ENCODE data around the gene CCPG1.
"Not testable (repeated sequence)": the region's sequence is repeated elsewhere in the genome, so short reads cannot be mapped to it uniquely, and the experiment has no call there.

Gene CCPG1

GRCh38 chr15:55408012-55408928 is at the start of gene CCPG1, which contains the start of gene PIERCE2:
CCPG1 (minus strand) TSS chr15:55408359; CDS start chr15:55389424, 18,935 bp downstream.
PIERCE2 (plus strand) TSS chr15:55408495; CDS start chr15:55408769, 274 bp downstream.
- peak; percentile 67 to 71 for DNase-seq (ENCODE audit: low read depth in 2 of 2)

- no peak for DNase-seq (ENCODE audit: low read depth in 2 of 2)
These were observed 49.4 kb upstream of the CCPG1 start for GRCh38 chr15:55457401-55458022.

- not testable (repeated sequence) for DNase-seq (ENCODE audit: low read depth in 2 of 2)
These were observed 38.9 kb upstream of the CCPG1 start for GRCh38 chr15:55447030-55447394.

- DNase-seq (ENCODE audit: low read depth in 2 of 2) = not testable (repeated sequence)
These were observed 38.3 kb upstream of the CCPG1 start for GRCh38 chr15:55446379-55447029.

- not testable (repeated sequence) for DNase-seq (ENCODE audit: low read depth in 2 of 2)
These were observed 37.8 kb upstream of the CCPG1 start for GRCh38 chr15:55445936-55446335.

- not testable (repeated sequence) for DNase-seq (ENCODE audit: low read depth in 2 of 2)
These were observed 35.0 kb upstream of the CCPG1 start for GRCh38 chr15:55443141-55443540.

GRCh38 chr15:55434989-55435825 is 27.0 kb upstream of the CCPG1 start:
- no peak for DNase-seq (ENCODE audit: low read depth in 2 of 2)

GRCh38 chr15:55422089-55422488 is 13.9 kb upstream of the CCPG1 start:
- no peak for DNase-seq (ENCODE audit: low read depth in 2 of 2)

GRCh38 chr15:55420171-55420866 is 12.2 kb upstream of the CCPG1 start:
- DNase-seq (ENCODE audit: low read depth in 2 of 2) = no peak

GRCh38 chr15:55417678-55418077 is 9.5 kb upstream of the CCPG1 start:
- not testable (repeated sequence) for DNase-seq (ENCODE audit: low read depth in 2 of 2)

- not testable (repeated sequence) for DNase-seq (ENCODE audit: low read depth in 2 of 2)
These were observed 817 bp upstream of the CCPG1 start for GRCh38 chr15:55408976-55409375.

GRCh38 chr15:55407498-55408011 is 604 bp downstream of the CCPG1 start:
- peak in 1 of 2 donors; percentile 0 for DNase-seq (ENCODE audit: low read depth in 2 of 2)

- DNase-seq (ENCODE audit: low read depth in 2 of 2) = no peak
These were observed 4.6 kb downstream of the CCPG1 start for GRCh38 chr15:55403531-55403930.

GRCh38 chr15:55402707-55403106 is 5.5 kb downstream of the CCPG1 start:
- no peak for DNase-seq (ENCODE audit: low read depth in 2 of 2)

GRCh38 chr15:55401786-55402246 is 6.3 kb downstream of the CCPG1 start:
- no peak for DNase-seq (ENCODE audit: low read depth in 2 of 2)

- DNase-seq (ENCODE audit: low read depth in 2 of 2) = not testable (repeated sequence)
These were observed 8.1 kb downstream of the CCPG1 start for GRCh38 chr15:55400050-55400449.

GRCh38 chr15:55398243-55398642 is 9.9 kb downstream of the CCPG1 start:
- DNase-seq (ENCODE audit: low read depth in 2 of 2) = no peak

- no peak for DNase-seq (ENCODE audit: low read depth in 2 of 2)
These were observed 13.5 kb downstream of the CCPG1 start for GRCh38 chr15:55394694-55395093.

- no peak for DNase-seq (ENCODE audit: low read depth in 2 of 2)
These were observed 18.9 kb downstream of the CCPG1 start for GRCh38 chr15:55389264-55389607.

GRCh38 chr15:55387027-55387426 is 21.1 kb downstream of the CCPG1 start:
- no peak for DNase-seq (ENCODE audit: low read depth in 2 of 2)

- no peak for DNase-seq (ENCODE audit: low read depth in 2 of 2)
These were observed 24.5 kb downstream of the CCPG1 start for GRCh38 chr15:55383687-55384086.
